Colonic mucosa (tissue), 4 donors: ENCODE results near the gene FEV. TPM values are rescaled to one million over a fixed set of nuclear protein-coding genes. Genes with fewer than 3 reads are reported as not detected.

Source experiments
- DNase-seq: peaks from one replicate; pipeline ENCODE4 v3.0.0-alpha.2; 2020
- H3K27ac ChIP-seq: fragments of 200-600 bp; one replicate; pipeline ENCODE4 v1.8.0; 2021
- H3K27me3 ChIP-seq: fragments of 200-600 bp; one replicate; pipeline ENCODE4 v1.8.0; 2021
- H3K36me3 ChIP-seq: fragments of 200-600 bp; one replicate; pipeline ENCODE4 v1.8.0; 2021
- H3K4me1 ChIP-seq: fragments of 200-600 bp; one replicate; pipeline ENCODE4 v1.8.0; 2021; ENCODE audit warnings: mild to moderate bottlenecking
- H3K4me3 ChIP-seq: fragments of 200-600 bp; one replicate; pipeline ENCODE4 v1.8.0; 2021
- H3K9ac ChIP-seq, 2 donors: one replicate each; pipeline ENCODE4 v1.7.0; 2013; ENCODE audit warnings: control low read depth in 2 of 2, low read depth in 2 of 2, low read length in 2 of 2
- H3K9me3 ChIP-seq: fragments of 200-600 bp; one replicate; pipeline ENCODE4 v1.8.0; 2021
- intact Hi-C: fragments of 100-400 bp; cut with DNase I; formaldehyde crosslinking; loops from one replicate; pipeline ENCODE4 v1.14.1; 2022
- total RNA-seq, 2 donors: library from RNA; stranded (reverse); fragmentation: NEBNext Ultra II Directional in 1 of 2; extraction: Animal tissue kit (Norgen Biotek cat#: 25700) in 1 of 2; gene quantifications; one replicate each; pipeline ENCODE4 v1.2.1, GENCODE V29; 2021
- TF ChIP-seq, protein P1 (sequence below): fragments of 200-600 bp; IDR thresholded peaks from one replicate; pipeline ENCODE4 v1.8.0; 2022; ENCODE audit warnings: antibody characterized with exemption, mild to moderate bottlenecking
- donor health status: healthy.
- donor health status: DM: no; HTN: no; CAD: no.
- donor health status: DM: no; HTN: no; CAD: no.

The FEV gene
- total RNA-seq, 2 donors from 2014 or later = 2.9 to 6.5 TPM

GRCh38 chr2:218962859-218963492 is 22.0 kb downstream of the FEV start:
- H3K36me3 ChIP-seq = no peaks in the 10 kb centered on the region
- no peaks in the 10 kb centered on the region for H3K9me3 ChIP-seq
- TF ChIP-seq, protein P1, sequence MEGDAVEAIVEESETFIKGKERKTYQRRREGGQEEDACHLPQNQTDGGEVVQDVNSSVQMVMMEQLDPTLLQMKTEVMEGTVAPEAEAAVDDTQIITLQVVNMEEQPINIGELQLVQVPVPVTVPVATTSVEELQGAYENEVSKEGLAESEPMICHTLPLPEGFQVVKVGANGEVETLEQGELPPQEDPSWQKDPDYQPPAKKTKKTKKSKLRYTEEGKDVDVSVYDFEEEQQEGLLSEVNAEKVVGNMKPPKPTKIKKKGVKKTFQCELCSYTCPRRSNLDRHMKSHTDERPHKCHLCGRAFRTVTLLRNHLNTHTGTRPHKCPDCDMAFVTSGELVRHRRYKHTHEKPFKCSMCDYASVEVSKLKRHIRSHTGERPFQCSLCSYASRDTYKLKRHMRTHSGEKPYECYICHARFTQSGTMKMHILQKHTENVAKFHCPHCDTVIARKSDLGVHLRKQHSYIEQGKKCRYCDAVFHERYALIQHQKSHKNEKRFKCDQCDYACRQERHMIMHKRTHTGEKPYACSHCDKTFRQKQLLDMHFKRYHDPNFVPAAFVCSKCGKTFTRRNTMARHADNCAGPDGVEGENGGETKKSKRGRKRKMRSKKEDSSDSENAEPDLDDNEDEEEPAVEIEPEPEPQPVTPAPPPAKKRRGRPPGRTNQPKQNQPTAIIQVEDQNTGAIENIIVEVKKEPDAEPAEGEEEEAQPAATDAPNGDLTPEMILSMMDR = no peak
- H3K9ac ChIP-seq = no peak overlapping the region
- DNase-seq = peak; percentile 68
- no peaks in the 10 kb centered on the region for H3K4me1 ChIP-seq
- H3K27ac ChIP-seq = no peak overlapping the region
- intact Hi-C loops = no loop called here
- H3K27me3 ChIP-seq = peaks cover 64% of the 10 kb centered on the region
- H3K4me3 ChIP-seq = no peak overlapping the region

DNA sequence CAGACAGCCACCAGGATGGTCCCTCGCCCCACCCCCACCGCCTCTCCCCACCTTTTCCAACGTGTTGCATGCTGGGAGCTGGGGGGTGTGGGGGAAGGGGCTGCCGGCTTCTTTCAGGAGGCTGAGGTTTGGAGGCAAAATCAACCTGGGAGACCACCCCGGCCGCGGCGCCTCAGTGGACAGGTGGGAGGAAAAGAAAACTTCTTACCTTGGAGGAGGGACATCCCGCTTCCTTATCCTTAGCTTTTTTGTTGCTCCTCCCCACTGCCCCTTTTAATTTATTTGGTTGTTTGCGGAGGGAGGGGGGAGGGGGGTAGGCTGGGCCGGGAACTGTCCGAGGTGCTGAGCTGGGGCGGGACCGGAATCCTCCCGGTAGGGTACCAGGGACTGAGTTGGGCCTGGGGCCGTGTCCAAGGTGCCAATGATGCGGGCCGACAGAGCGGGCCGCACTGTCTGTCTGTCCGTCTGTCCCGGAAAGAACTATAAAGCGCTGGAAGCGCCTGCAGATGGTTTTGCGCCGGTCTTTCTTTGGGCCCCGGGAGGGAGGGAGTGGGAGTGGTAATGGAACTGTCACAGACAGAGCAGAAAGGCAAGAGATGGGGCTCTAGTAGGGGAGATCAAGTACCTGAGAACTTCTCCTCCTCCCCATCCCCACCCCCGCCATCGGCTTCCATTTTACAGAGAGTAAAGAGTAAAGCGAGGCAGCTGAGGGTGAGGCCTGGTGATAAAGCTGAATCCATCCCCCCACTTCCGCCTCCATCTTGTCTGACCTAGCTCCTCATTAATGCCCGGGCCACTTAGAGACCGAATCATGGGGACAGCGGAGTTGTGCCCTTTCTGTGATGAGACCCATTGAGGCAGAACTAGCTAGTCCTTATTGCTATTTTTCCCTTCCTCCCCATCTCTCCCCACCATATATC is 23.1 kb downstream of the FEV start:
- no peaks in the 10 kb centered on the region for H3K4me1 ChIP-seq
- H3K9me3 ChIP-seq = no peaks in the 10 kb centered on the region
- H3K4me3 ChIP-seq = no peak overlapping the region
- H3K9ac ChIP-seq = no peak overlapping the region
- intact Hi-C loops = no loop called here
- TF ChIP-seq, protein P1 = no peak
- no peak overlapping the region for H3K27ac ChIP-seq
- peaks cover 64% of the 10 kb centered on the region for H3K27me3 ChIP-seq
- no peak for DNase-seq
- H3K36me3 ChIP-seq = no peaks in the 10 kb centered on the region

- H3K4me3 ChIP-seq = no peak overlapping the region
- DNase-seq = no peak
- no peak overlapping the region for H3K27ac ChIP-seq
- TF ChIP-seq, protein P1 = no peak
- H3K9me3 ChIP-seq = no peaks in the 10 kb centered on the region
- H3K4me1 ChIP-seq = no peaks in the 10 kb centered on the region
- H3K27me3 ChIP-seq = peaks cover 64% of the 10 kb centered on the region
- intact Hi-C loops = no loop called here
- H3K9ac ChIP-seq = no peak overlapping the region
- H3K36me3 ChIP-seq = no peaks in the 10 kb centered on the region
Observed at GRCh38 chr2:218961229-218961628, 23.8 kb downstream of the FEV start.

DNA sequence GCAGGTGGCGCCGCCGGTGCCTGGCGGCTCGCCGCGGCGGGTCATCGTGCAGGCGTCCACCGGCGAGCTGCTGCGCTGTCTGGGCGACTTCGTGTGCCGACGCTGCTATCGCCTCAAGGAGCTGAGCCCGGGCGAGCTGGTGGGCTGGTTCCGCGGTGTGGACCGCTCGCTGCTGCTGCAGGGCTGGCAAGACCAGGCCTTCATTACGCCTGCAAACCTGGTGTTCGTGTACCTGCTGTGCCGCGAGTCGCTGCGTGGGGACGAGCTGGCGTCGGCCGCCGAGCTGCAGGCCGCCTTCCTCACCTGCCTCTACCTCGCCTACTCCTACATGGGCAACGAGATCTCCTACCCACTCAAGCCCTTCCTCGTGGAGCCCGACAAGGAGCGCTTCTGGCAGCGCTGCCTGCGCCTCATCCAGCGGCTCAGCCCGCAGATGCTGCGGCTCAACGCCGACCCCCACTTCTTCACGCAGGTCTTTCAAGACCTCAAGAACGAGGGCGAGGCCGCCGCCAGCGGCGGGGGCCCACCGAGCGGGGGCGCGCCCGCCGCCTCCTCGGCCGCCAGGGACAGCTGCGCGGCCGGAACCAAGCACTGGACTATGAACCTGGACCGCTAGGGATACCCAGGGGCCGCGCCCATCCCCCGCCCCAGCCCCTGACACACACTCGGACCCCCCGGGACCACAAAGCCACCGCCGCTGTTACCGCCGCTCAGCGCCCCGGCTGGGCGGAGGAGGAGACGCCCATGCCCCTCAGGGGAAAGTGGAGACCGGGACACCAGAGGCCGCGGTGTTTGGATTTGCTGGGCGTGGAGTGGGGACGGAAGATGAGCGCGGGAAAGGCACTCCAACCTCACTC is 24.4 kb downstream of the FEV start:
- Histone ChIP-seq H3K4me3 (no peak overlapping the region), H3K36me3 (no peaks in the 10 kb centered on the region), H3K27ac (no peak overlapping the region), H3K9me3 (no peaks in the 10 kb centered on the region), H3K27me3 (peaks cover 60% of the 10 kb centered on the region), H3K4me1 (no peaks in the 10 kb centered on the region), H3K9ac (no peak overlapping the region)
- intact Hi-C loops = no loop called here
- no peak for DNase-seq
- TF ChIP-seq, protein P1 = no peak

DNA sequence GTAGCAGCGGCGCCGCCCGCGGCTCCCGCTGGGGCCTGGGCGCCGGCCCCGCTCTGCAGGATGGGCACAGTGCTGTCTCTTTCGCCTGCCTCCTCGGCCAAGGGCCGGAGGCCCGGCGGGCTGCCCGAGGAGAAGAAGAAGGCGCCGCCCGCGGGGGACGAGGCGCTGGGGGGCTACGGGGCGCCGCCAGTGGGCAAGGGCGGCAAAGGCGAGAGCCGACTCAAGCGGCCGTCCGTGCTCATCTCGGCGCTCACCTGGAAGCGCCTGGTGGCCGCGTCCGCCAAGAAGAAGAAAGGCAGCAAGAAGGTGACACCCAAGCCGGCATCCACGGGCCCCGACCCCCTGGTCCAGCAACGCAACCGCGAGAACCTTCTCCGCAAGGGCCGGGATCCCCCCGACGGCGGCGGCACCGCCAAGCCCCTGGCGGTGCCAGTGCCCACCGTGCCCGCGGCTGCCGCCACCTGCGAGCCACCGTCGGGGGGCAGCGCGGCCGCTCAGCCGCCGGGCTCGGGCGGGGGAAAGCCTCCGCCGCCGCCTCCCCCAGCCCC is 25.1 kb downstream of the FEV start:
- H3K9me3 ChIP-seq = no peaks in the 10 kb centered on the region
- H3K4me3 ChIP-seq = peak overlapping the region; percentile 37
- TF ChIP-seq, protein P1 = no peak
- H3K27me3 ChIP-seq = peaks cover 58% of the 10 kb centered on the region
- no peaks in the 10 kb centered on the region for H3K4me1 ChIP-seq
- H3K9ac ChIP-seq = peak overlapping the region in 1 of 2 donors; percentile 2
- intact Hi-C loops = no loop called here
- H3K27ac ChIP-seq = no peak overlapping the region
- DNase-seq = no peak
- H3K36me3 ChIP-seq = no peaks in the 10 kb centered on the region
